Ishikawa (cell line): Measurements from ENCODE around the gene GRAMD1A.

ENCODE experiments used
- CEBPB ChIP-seq: IDR thresholded peaks from 2 replicates; pipeline ENCODE4 v1.6.1; 2012
- CREB1 ChIP-seq: IDR thresholded peaks from 2 replicates; pipeline ENCODE4 v1.6.1; 2012; ENCODE audit warnings: low read depth
- EGR1 ChIP-seq: IDR thresholded peaks from 2 replicates; pipeline ENCODE4 v1.6.1; 2012
- EP300 ChIP-seq: IDR thresholded peaks from 2 replicates; pipeline ENCODE4 v1.6.1; 2012; ENCODE audit warnings: borderline replicate concordance
- FOXM1 ChIP-seq: IDR thresholded peaks from 2 replicates; pipeline ENCODE4 v1.6.1; 2012; ENCODE audit warnings: low read depth, borderline replicate concordance
- MAX ChIP-seq: IDR thresholded peaks from 2 replicates; pipeline ENCODE4 v1.6.1; 2012
- NFIC ChIP-seq: IDR thresholded peaks from 2 replicates; pipeline ENCODE4 v1.6.1; 2012
- RAD21 ChIP-seq: IDR thresholded peaks from 2 replicates; pipeline ENCODE4 v1.6.1; 2012; ENCODE audit warnings: low read depth
- REST ChIP-seq: IDR thresholded peaks from 2 replicates; pipeline ENCODE4 v1.6.1; 2012; ENCODE audit warnings: low read depth, mild to moderate bottlenecking
- TAF1 ChIP-seq: IDR thresholded peaks from 2 replicates; pipeline ENCODE4 v1.6.1; 2012; ENCODE audit warnings: low read depth, mild to moderate bottlenecking
- TCF12 ChIP-seq: IDR thresholded peaks from 2 replicates; pipeline ENCODE4 v1.6.1; 2012; ENCODE audit warnings: low read depth
- TEAD4 ChIP-seq: IDR thresholded peaks from 2 replicates; pipeline ENCODE4 v1.6.1; 2012
- USF1 ChIP-seq: IDR thresholded peaks from 2 replicates; pipeline ENCODE4 v1.6.1; 2012
- YY1 ChIP-seq: IDR thresholded peaks from 2 replicates; pipeline ENCODE4 v1.6.1; 2012; ENCODE audit warnings: low read depth
- ZBTB7A ChIP-seq: IDR thresholded peaks from 2 replicates; pipeline ENCODE4 v1.6.1; 2012; ENCODE audit warnings: low read depth

GRAMD1A gene

GRCh38 chr19:34969721-34970120 lies 30.4 kb upstream of the GRAMD1A start:
- no peak for TF ChIP-seq NFIC
- TF ChIP-seq TEAD4, result no peak
- TF ChIP-seq REST, result no peak
- TF ChIP-seq EP300, result no peak
- TF ChIP-seq RAD21, result no peak

GRCh38 chr19:34972163-34972705 lies 27.9 kb upstream of the GRAMD1A start:
- no peak for TF ChIP-seq EP300
- TF ChIP-seq TAF1, result no peak
- no peak for TF ChIP-seq TCF12
- no peak for TF ChIP-seq FOXM1
- TF ChIP-seq ZBTB7A, result no peak
- TF ChIP-seq NFIC, result no peak
- TF ChIP-seq USF1, result no peak
- TF ChIP-seq MAX, result no peak
- TF ChIP-seq YY1, result no peak
- TF ChIP-seq EGR1, result no peak
- no peak for TF ChIP-seq TEAD4
- no peak for TF ChIP-seq RAD21
- no peak for TF ChIP-seq CEBPB
- TF ChIP-seq CREB1, result no peak
- TF ChIP-seq REST, result no peak

GRCh38 chr19:34974646-34975045 lies 25.5 kb upstream of the GRAMD1A start:
- no peak for TF ChIP-seq EP300
- no peak for TF ChIP-seq USF1

GRCh38 chr19:34975056-34975455 lies 25.1 kb upstream of the GRAMD1A start:
- TF ChIP-seq ZBTB7A, result no peak
- TF ChIP-seq USF1, result no peak
- no peak for TF ChIP-seq YY1
- TF ChIP-seq EP300, result no peak
- TF ChIP-seq TEAD4, result no peak
- no peak for TF ChIP-seq FOXM1
- TF ChIP-seq NFIC, result no peak
- TF ChIP-seq REST, result no peak
- TF ChIP-seq CEBPB, result no peak
- TF ChIP-seq TAF1, result no peak
- TF ChIP-seq RAD21, result no peak
- TF ChIP-seq TCF12, result no peak
- TF ChIP-seq MAX, result no peak
- no peak for TF ChIP-seq EGR1
- TF ChIP-seq CREB1, result no peak

GRCh38 chr19:34976611-34977010 lies 23.5 kb upstream of the GRAMD1A start:
- TF ChIP-seq FOXM1, result no peak
- TF ChIP-seq CREB1, result no peak
- no peak for TF ChIP-seq EGR1
- TF ChIP-seq NFIC, result no peak
- no peak for TF ChIP-seq YY1
- no peak for TF ChIP-seq REST
- TF ChIP-seq EP300, result no peak
- TF ChIP-seq MAX, result no peak
- TF ChIP-seq TAF1, result no peak
